Measurements from ENCODE around the gene RBM4. TPM values are rescaled to one million over a fixed set of nuclear protein-coding genes. Genes with fewer than 3 reads are reported as not detected.

The RBM4 gene
- total RNA-seq, 4 donors from 2014 or later, result 104 to 147 (median 131) TPM

- no peak for DNase-seq
- intact Hi-C loops (cut with DNase I), result loop anchor here (5.0 kb wide), 1 partner anchor 142 kb away; no protein-coding TSS in a partner anchor
- no peaks in the 10 kb centered on the region for H3K9me3 ChIP-seq
- no peaks in the 10 kb centered on the region for H3K27me3 ChIP-seq
- H3K4me1 ChIP-seq, result no peaks in the 10 kb centered on the region
- TF ChIP-seq CTCF (IDR thresholded peaks at IDR 0.05) (no peak), POLR2A (IDR thresholded peaks at IDR 0.05) (no peak)
- WGBS, 2 donors, result 93 to 94% methylated on average over 15 to 22 of the region's 32 CpGs
- H3K36me3 ChIP-seq, result no peaks in the 10 kb centered on the region
- no peak overlapping the region for H3K27ac ChIP-seq
- H3K4me3 ChIP-seq (replicated peaks in 1 of 3), result no peak overlapping the region
Measured at GRCh38 chr11:66689661-66690590, 51.4 kb downstream of the RBM4 start.

GRCh38 chr11:66691311-66691980 lies 52.9 kb downstream of the RBM4 start:
- Histone ChIP-seq H3K9me3 (no peaks in the 10 kb centered on the region), H3K27me3 (no peaks in the 10 kb centered on the region), H3K4me1 (no peaks in the 10 kb centered on the region), H3K36me3 (no peaks in the 10 kb centered on the region), H3K4me3 (replicated peaks in 1 of 3) (no peak overlapping the region), H3K27ac (no peak overlapping the region)
- intact Hi-C loops (cut with DNase I), result loop anchor here (5.0 kb wide), 1 partner anchor 141 kb away; no protein-coding TSS in a partner anchor
- TF ChIP-seq POLR2A (IDR thresholded peaks at IDR 0.05) (no peak), CTCF (IDR thresholded peaks at IDR 0.05) (no peak)
- no peak for DNase-seq
- WGBS, 2 donors, result 84 to 95% methylated on average over 5 to 27 of the region's 38 CpGs

GRCh38 chr11:66692446-66692845 lies 53.9 kb downstream of the RBM4 start:
- DNase-seq, result no peak
- TF ChIP-seq CTCF (IDR thresholded peaks at IDR 0.05), result no peak
- no peak for TF ChIP-seq POLR2A (IDR thresholded peaks at IDR 0.05)

GRCh38 chr11:66692871-66693331 lies 54.4 kb downstream of the RBM4 start:
- no peaks in the 10 kb centered on the region for H3K9me3 ChIP-seq
- no peaks in the 10 kb centered on the region for H3K36me3 ChIP-seq
- H3K4me3 ChIP-seq (replicated peaks in 1 of 3), result no peak overlapping the region
- H3K27me3 ChIP-seq, result no peaks in the 10 kb centered on the region
- TF ChIP-seq CTCF (IDR thresholded peaks at IDR 0.05) (no peak), POLR2A (IDR thresholded peaks at IDR 0.05) (no peak)
- intact Hi-C loops (cut with DNase I), result loop anchor here (5.0 kb wide), 1 partner anchor 139 kb away; no protein-coding TSS in a partner anchor
- WGBS, 2 donors, result 87 to 93% methylated on average over 14 to 17 of the region's 20 CpGs
- H3K27ac ChIP-seq, result no peak overlapping the region
- DNase-seq, result no peak
- H3K4me1 ChIP-seq, result no peaks in the 10 kb centered on the region

More at GRCh38 chr11:66692446-66692845, 53.9 kb downstream of the RBM4 start:
- H3K4me1 ChIP-seq, result no peaks in the 10 kb centered on the region
- no peaks in the 10 kb centered on the region for H3K36me3 ChIP-seq
- H3K27ac ChIP-seq, result no peak overlapping the region
- H3K27me3 ChIP-seq, result no peaks in the 10 kb centered on the region
- no peak overlapping the region for H3K4me3 ChIP-seq (replicated peaks in 1 of 3)
- H3K9me3 ChIP-seq, result no peaks in the 10 kb centered on the region
- intact Hi-C loops (cut with DNase I), result loop anchor here (5.0 kb wide), 1 partner anchor 140 kb away; no protein-coding TSS in a partner anchor
- 92 to 95% methylated on average over 5 to 15 of the region's 18 CpGs for WGBS, 2 donors
